ENCODE data around the gene SYMPK. TPM values are rescaled to one million over a fixed set of nuclear protein-coding genes. Genes with fewer than 3 reads are reported as not detected.

SYMPK gene
- total RNA-seq, 2 experiments from 2014 or later, result 84.4 to 118 TPM

DNA sequence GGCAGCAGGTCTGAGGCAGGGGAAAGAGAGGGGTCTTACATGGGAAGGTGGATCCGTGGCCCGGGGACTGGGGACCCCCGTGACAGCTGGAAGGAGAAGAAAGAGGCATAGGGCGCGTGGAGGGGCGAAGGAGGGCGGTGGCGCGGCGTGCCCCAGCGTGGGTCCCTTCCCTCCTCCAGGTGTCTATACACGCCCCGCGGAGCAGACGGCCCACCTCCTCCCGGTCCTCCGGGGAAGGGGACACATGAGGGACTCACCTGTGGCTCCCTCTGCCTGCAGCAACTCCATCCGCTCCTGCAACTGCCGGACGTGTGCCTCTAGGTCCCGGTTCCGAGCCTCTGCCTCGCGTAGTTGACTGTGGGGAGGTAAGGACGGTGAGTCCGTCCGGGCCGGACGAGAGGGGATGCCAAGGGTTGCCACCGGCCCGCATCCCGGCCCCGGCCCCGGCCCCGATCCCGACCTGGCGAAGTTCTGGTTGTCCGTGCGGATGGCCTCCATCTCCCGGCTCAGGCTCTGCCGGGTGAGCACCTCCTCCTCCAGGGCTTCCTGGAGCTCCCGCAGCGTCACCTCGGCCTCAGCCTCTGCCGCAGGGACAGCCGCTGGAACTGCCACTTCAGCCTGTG lies 91.5 kb downstream of the SYMPK start:
- CTCF ChIA-PET (ENCODE audit: unreplicated experiment), result no interaction called here
- no peaks in the 10 kb centered on the region for H3K79me2 ChIP-seq (ENCODE audit: insufficient read depth, low read depth, low read length)
- POLR2A ChIA-PET, result no interaction called here
- H3K36me3 ChIP-seq (ENCODE audit: insufficient read depth, low read length), result no peaks in the 10 kb centered on the region
- H3K27ac ChIP-seq (ENCODE audit: low read depth, low read length, poor library complexity, severe bottlenecking), result peak overlapping the region; percentile 29
- no peaks in the 10 kb centered on the region for H3K9me2 ChIP-seq (ENCODE audit: insufficient read depth, low read length)
- intact Hi-C loops (cut with micrococcal nuclease; ENCODE audit: unreplicated experiment), result loop anchor here (5.0 kb wide), 1 partner anchor 79 kb away; the partner anchor contains the start of genes QPCTL and SNRPD2
- peak overlapping the region; percentile 91 for H3K4me2 ChIP-seq (ENCODE audit: low read length)
- no peaks in the 10 kb centered on the region for H4K20me1 ChIP-seq (ENCODE audit: insufficient read depth, low read length)
- peak overlapping the region; percentile 71 for H3K4me3 ChIP-seq (ENCODE audit: low read depth, low read length, poor library complexity, severe bottlenecking)
- no peak overlapping the region for H2AFZ ChIP-seq (ENCODE audit: low read length)
- DNase-seq (ENCODE audit: low spot score), result no peak
- TF ChIP-seq, protein P1, sequence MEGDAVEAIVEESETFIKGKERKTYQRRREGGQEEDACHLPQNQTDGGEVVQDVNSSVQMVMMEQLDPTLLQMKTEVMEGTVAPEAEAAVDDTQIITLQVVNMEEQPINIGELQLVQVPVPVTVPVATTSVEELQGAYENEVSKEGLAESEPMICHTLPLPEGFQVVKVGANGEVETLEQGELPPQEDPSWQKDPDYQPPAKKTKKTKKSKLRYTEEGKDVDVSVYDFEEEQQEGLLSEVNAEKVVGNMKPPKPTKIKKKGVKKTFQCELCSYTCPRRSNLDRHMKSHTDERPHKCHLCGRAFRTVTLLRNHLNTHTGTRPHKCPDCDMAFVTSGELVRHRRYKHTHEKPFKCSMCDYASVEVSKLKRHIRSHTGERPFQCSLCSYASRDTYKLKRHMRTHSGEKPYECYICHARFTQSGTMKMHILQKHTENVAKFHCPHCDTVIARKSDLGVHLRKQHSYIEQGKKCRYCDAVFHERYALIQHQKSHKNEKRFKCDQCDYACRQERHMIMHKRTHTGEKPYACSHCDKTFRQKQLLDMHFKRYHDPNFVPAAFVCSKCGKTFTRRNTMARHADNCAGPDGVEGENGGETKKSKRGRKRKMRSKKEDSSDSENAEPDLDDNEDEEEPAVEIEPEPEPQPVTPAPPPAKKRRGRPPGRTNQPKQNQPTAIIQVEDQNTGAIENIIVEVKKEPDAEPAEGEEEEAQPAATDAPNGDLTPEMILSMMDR (conservative IDR thresholded peaks at IDR 0.05; ENCODE audit: low read length), result no peak
- TF ChIP-seq EZH2phosphoT487 (IDR thresholded peaks at IDR 0.05; ENCODE audit: borderline replicate concordance, low read depth, low read length), result no peak
- no peaks in the 10 kb centered on the region for H3K9me3 ChIP-seq (ENCODE audit: low read length)
- no TSS peak for BruUV-seq (replicated peaks)
- peaks cover 33% of the 10 kb centered on the region for H3K4me1 ChIP-seq (ENCODE audit: insufficient read depth, low read length, poor library complexity, severe bottlenecking)

DNA sequence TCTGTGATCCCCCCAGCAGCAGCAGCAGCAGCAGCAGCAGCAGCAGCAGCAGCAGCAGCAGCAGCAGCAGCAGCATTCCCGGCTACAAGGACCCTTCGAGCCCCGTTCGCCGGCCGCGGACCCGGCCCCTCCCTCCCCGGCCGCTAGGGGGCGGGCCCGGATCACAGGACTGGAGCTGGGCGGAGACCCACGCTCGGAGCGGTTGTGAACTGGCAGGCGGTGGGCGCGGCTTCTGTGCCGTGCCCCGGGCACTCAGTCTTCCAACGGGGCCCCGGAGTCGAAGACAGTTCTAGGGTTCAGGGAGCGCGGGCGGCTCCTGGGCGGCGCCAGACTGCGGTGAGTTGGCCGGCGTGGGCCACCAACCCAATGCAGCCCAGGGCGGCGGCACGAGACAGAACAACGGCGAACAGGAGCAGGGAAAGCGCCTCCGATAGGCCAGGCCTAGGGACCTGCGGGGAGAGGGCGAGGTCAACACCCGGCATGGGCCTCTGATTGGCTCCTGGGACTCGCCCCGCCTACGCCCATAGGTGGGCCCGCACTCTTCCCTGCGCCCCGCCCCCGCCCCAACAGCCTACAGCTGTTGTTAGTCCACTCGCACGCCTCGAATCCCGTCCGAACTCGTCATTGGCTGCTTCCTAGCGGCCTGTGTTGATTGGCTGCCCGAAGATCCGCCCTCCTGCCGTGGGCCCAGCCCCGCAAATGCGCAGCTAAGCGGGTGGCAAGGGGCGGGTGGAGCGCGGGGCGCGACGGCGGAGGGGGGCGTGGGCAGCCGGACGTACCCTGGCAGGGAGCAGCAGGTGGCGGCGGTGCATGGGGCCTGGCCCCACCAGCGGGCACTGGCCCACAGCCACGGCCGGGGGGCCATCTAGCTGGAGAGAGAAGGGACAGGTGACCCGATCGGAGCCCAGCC lies 92.5 kb downstream of the SYMPK start:
- Histone ChIP-seq H4K20me1 (ENCODE audit: insufficient read depth, low read length) (no peaks in the 10 kb centered on the region), H3K4me2 (ENCODE audit: low read length) (peak overlapping the region; percentile 91), H3K9me3 (ENCODE audit: low read length) (no peaks in the 10 kb centered on the region), H2AFZ (ENCODE audit: low read length) (peak overlapping the region; percentile 17; the same call in 1 of the 2 replicates), H3K36me3 (ENCODE audit: insufficient read depth, low read length) (no peaks in the 10 kb centered on the region), H3K4me3 (ENCODE audit: low read depth, low read length, poor library complexity, severe bottlenecking) (peak overlapping the region; percentile 71), H3K27ac (ENCODE audit: low read depth, low read length, poor library complexity, severe bottlenecking) (peak overlapping the region; percentile 71), H3K9me2 (ENCODE audit: insufficient read depth, low read length) (no peaks in the 10 kb centered on the region), H3K4me1 (ENCODE audit: insufficient read depth, low read length, poor library complexity, severe bottlenecking) (peaks cover 33% of the 10 kb centered on the region), H3K79me2 (ENCODE audit: insufficient read depth, low read depth, low read length) (no peaks in the 10 kb centered on the region)
- CTCF ChIA-PET (ENCODE audit: unreplicated experiment), result interaction anchor here (0.5 to 0.6 kb wide), 4 partner anchors 40 to 1552 kb away, joined by 3 to 10 read pairs (median 4); no protein-coding TSS in a partner anchor
- DNase-seq (ENCODE audit: low spot score), result peak; percentile 97
- intact Hi-C loops (cut with micrococcal nuclease; ENCODE audit: unreplicated experiment), result loop anchor here (1.0 to 5.0 kb wide), 3 partner anchors 9 to 78 kb away; partner anchors contain the start of genes QPCTL and SNRPD2
- TF ChIP-seq EZH2phosphoT487 (IDR thresholded peaks at IDR 0.05; ENCODE audit: borderline replicate concordance, low read depth, low read length), result no peak
- TF ChIP-seq, protein P1 (conservative IDR thresholded peaks at IDR 0.05; ENCODE audit: low read length), result peak; percentile 93
- BruUV-seq (replicated peaks), result no TSS peak
- POLR2A ChIA-PET, result interaction anchor here (1.1 to 1.3 kb wide), 2 partner anchors 50 to 93 kb away, joined by 3 to 4 read pairs; partner anchors contain the start of gene SYMPK

All from OCI-LY7 (cell line).